ENCODE data around the gene LIN7B.

GRCh38 chr19:49150106-49150943 lies 36.2 kb downstream of the LIN7B start:
- peak in 1 of 3 donors; percentile 10 for TF ChIP-seq POLR2AphosphoS5 (IDR thresholded peaks at IDR 0.05)
- TF ChIP-seq, protein P1, sequence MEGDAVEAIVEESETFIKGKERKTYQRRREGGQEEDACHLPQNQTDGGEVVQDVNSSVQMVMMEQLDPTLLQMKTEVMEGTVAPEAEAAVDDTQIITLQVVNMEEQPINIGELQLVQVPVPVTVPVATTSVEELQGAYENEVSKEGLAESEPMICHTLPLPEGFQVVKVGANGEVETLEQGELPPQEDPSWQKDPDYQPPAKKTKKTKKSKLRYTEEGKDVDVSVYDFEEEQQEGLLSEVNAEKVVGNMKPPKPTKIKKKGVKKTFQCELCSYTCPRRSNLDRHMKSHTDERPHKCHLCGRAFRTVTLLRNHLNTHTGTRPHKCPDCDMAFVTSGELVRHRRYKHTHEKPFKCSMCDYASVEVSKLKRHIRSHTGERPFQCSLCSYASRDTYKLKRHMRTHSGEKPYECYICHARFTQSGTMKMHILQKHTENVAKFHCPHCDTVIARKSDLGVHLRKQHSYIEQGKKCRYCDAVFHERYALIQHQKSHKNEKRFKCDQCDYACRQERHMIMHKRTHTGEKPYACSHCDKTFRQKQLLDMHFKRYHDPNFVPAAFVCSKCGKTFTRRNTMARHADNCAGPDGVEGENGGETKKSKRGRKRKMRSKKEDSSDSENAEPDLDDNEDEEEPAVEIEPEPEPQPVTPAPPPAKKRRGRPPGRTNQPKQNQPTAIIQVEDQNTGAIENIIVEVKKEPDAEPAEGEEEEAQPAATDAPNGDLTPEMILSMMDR (IDR thresholded peaks at IDR 0.05): no peak

All from breast epithelium (tissue), 3 donors.